Liver (tissue), 3 donors: Measurements from ENCODE around the gene BRIP1.

ENCODE experiments used
- CTCF ChIP-seq: fragments of 150-350 bp; IDR thresholded peaks from 2 replicates; pipeline ENCODE4 v1.5.1; 2017; ENCODE audit warnings: improper control_type of control experiment, low read depth, low read length; ENCODE audit not compliant: missing input control
- HNF4G ChIP-seq: IDR thresholded peaks from 2 replicates; pipeline ENCODE4 v1.6.1; 2016; ENCODE audit warnings: antibody characterized with exemption
- RAD21 ChIP-seq, 2 donors: IDR thresholded peaks; 2 replicates each; pipeline ENCODE4 v1.6.1; 2016; ENCODE audit warnings: antibody characterized with exemption in 2 of 2, mild to moderate bottlenecking in 2 of 2
- SP1 ChIP-seq: IDR thresholded peaks from 2 replicates; pipeline ENCODE4 v1.6.1; 2018; ENCODE audit warnings: antibody characterized with exemption, mild to moderate bottlenecking
- TAF1 ChIP-seq: conservative IDR thresholded peaks from 2 replicates; pipeline ENCODE4 v1.6.1; 2016; ENCODE audit warnings: antibody characterized with exemption, mild to moderate bottlenecking
- YY1 ChIP-seq: IDR thresholded peaks from 2 replicates; pipeline ENCODE4 v1.6.1; 2016; ENCODE audit warnings: antibody characterized with exemption, mild to moderate bottlenecking
- TF ChIP-seq, protein P1 (sequence below): IDR thresholded peaks from 2 replicates; pipeline ENCODE4 v1.6.1; 2016; ENCODE audit warnings: antibody characterized with exemption
- TF ChIP-seq, protein P2 (sequence below): IDR thresholded peaks from 2 replicates; pipeline ENCODE4 v1.6.1; 2016; ENCODE audit warnings: antibody characterized with exemption, mild to moderate bottlenecking
- donor health status: healthy.
- donor health status: healthy.

DNA sequence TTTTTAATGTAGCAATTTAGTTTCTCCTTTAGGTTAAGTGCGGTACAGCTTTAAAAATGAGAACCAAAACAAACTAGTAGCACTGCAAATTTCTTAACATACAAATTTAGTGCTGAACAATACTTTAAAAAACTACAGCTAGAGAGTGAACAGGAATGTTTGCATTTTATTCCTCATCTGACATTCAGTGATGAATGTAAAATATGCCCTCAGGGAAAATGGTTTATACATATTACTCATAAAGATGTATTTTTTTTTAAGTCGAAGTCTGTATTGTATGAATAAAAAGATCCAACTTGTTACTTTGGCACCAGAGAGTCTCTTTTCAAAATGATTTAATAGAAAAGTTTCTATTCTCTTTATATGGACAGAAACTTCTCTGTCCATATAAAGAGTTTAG lies 96.8 kb downstream of the BRIP1 start:
- no peak for TF ChIP-seq TAF1
- no peak for TF ChIP-seq CTCF
- TF ChIP-seq, protein P1, sequence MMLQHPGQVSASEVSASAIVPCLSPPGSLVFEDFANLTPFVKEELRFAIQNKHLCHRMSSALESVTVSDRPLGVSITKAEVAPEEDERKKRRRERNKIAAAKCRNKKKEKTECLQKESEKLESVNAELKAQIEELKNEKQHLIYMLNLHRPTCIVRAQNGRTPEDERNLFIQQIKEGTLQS: no peak
- no peak for TF ChIP-seq HNF4G
- TF ChIP-seq, protein P2, sequence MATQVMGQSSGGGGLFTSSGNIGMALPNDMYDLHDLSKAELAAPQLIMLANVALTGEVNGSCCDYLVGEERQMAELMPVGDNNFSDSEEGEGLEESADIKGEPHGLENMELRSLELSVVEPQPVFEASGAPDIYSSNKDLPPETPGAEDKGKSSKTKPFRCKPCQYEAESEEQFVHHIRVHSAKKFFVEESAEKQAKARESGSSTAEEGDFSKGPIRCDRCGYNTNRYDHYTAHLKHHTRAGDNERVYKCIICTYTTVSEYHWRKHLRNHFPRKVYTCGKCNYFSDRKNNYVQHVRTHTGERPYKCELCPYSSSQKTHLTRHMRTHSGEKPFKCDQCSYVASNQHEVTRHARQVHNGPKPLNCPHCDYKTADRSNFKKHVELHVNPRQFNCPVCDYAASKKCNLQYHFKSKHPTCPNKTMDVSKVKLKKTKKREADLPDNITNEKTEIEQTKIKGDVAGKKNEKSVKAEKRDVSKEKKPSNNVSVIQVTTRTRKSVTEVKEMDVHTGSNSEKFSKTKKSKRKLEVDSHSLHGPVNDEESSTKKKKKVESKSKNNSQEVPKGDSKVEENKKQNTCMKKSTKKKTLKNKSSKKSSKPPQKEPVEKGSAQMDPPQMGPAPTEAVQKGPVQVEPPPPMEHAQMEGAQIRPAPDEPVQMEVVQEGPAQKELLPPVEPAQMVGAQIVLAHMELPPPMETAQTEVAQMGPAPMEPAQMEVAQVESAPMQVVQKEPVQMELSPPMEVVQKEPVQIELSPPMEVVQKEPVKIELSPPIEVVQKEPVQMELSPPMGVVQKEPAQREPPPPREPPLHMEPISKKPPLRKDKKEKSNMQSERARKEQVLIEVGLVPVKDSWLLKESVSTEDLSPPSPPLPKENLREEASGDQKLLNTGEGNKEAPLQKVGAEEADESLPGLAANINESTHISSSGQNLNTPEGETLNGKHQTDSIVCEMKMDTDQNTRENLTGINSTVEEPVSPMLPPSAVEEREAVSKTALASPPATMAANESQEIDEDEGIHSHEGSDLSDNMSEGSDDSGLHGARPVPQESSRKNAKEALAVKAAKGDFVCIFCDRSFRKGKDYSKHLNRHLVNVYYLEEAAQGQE: no peak
- TF ChIP-seq YY1: no peak
- no peak for TF ChIP-seq RAD21 (IDR thresholded peaks at IDR 0.05)
- no peak for TF ChIP-seq SP1
